ENCODE measurements around the gene ZNF410. TPM values are rescaled to one million over a fixed set of nuclear protein-coding genes. Genes with fewer than 3 reads are reported as not detected.
"Not testable (repeated sequence)": the region's sequence is repeated elsewhere in the genome, so short reads cannot be mapped to it uniquely, and the experiment has no call there.

Gene ZNF410, protein sequence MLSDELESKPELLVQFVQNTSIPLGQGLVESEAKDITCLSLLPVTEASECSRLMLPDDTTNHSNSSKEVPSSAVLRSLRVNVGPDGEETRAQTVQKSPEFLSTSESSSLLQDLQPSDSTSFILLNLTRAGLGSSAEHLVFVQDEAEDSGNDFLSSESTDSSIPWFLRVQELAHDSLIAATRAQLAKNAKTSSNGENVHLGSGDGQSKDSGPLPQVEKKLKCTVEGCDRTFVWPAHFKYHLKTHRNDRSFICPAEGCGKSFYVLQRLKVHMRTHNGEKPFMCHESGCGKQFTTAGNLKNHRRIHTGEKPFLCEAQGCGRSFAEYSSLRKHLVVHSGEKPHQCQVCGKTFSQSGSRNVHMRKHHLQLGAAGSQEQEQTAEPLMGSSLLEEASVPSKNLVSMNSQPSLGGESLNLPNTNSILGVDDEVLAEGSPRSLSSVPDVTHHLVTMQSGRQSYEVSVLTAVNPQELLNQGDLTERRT
- total RNA-seq = 93.2 TPM
- polyA plus RNA-seq = 10 to 100 TPM; 76.8 to 89.0 (median 79.9) TPM

- ATAC-seq (ENCODE audit: low read depth in 2 of 2) (peak; percentile 97 to 98), DNase-seq (peak; percentile 81 to 93 (median 84))
- Mint-ChIP-seq H3K27me3 (no peaks in the 10 kb centered on the region), H3K4me1 (peaks cover 31 to 60% (median 46%) of the 10 kb centered on the region in 4 donors), H3K9me3 (no peaks in the 10 kb centered on the region), H3K36me3 (peaks cover 7% of the 10 kb centered on the region), H3K27ac (peak within 1 kb of the TSS; percentile 95 to 98 (median 98)), H3K4me3 (peak within 1 kb of the TSS; percentile 94 to 98 (median 95))
- Histone ChIP-seq H3K9me3 (ENCODE audit: control insufficient read depth in 2 of 2, low read length in 2 of 2) (no peaks in the 10 kb centered on the region), H3K36me3 (ENCODE audit: control insufficient read depth, insufficient read depth, low read length) (peaks cover 2% of the 10 kb centered on the region), H3K4me3 (ENCODE audit: low read depth, low read length) (peak within 1 kb of the TSS; percentile 97), H3K27ac (ENCODE audit: insufficient read depth, low read length, poor library complexity, severe bottlenecking) (peak within 1 kb of the TSS; percentile 97), H3K4me1 (ENCODE audit: control insufficient read depth, insufficient read depth, low read length, poor library complexity, severe bottlenecking) (peaks cover 27% of the 10 kb centered on the region), H3K27me3 (ENCODE audit: control insufficient read depth, insufficient read depth, low read length) (no peaks in the 10 kb centered on the region)
These were observed at the start of gene ZNF410 for GRCh38 chr14:73886449-73887317. TSS of gene ZNF410 (plus strand) at chr14:73886859. CDS start at chr14:73892176, 5,317 bp downstream.

GRCh38 chr14:73838293-73839034 is 48.2 kb upstream of the ZNF410 start:
- H3K4me3 Mint-ChIP-seq = not testable (repeated sequence)

DNA sequence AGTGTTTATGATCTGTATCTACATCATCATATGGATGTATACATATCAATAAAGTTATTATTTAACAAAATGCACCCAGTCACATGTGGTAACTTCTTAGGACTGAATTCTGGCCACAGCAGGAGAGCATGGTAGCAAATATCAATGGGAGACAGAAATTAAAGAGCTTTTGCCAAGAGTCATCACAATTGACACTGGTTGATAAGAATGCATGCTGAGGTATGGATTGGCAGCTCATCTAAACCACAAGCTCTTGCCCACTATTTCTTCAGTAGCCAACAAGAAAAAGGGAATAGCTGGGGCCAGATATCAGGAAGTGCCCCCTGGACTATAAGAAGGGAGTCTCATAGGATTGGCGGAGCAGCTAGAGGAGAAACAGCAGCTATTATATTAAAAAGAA is 44.5 kb upstream of the ZNF410 start:
- no peak overlapping the region for H3K27ac Mint-ChIP-seq
- no peaks in the 10 kb centered on the region for H3K4me1 ChIP-seq (ENCODE audit: control insufficient read depth, insufficient read depth, low read length, poor library complexity, severe bottlenecking)
- H3K4me3 ChIP-seq (ENCODE audit: low read depth, low read length) = no peak overlapping the region
- peaks cover 0 to 2% (median 0%) of the 10 kb centered on the region in 7 donors for H3K9me3 Mint-ChIP-seq
- H3K27me3 ChIP-seq (ENCODE audit: control insufficient read depth, insufficient read depth, low read length) = no peaks in the 10 kb centered on the region
- DNase-seq = no peak
- no peaks in the 10 kb centered on the region for H3K4me1 Mint-ChIP-seq
- H3K27me3 Mint-ChIP-seq = peaks cover 25% of the 10 kb centered on the region
- H3K9me3 ChIP-seq (ENCODE audit: control insufficient read depth in 2 of 2, low read length in 2 of 2) = no peaks in the 10 kb centered on the region
- no peaks in the 10 kb centered on the region for H3K36me3 ChIP-seq (ENCODE audit: control insufficient read depth, insufficient read depth, low read length)
- no peak overlapping the region for H3K4me3 Mint-ChIP-seq
- no peaks in the 10 kb centered on the region for H3K36me3 Mint-ChIP-seq
- H3K27ac ChIP-seq (ENCODE audit: insufficient read depth, low read length, poor library complexity, severe bottlenecking) = no peak overlapping the region
- no peak for ATAC-seq (ENCODE audit: low read depth in 2 of 2)

More at GRCh38 chr14:73838293-73839034, 48.2 kb upstream of the ZNF410 start:
- not testable (repeated sequence) for DNase-seq; H3K36me3 ChIP-seq (ENCODE audit: control insufficient read depth, insufficient read depth, low read length); H3K9me3 Mint-ChIP-seq; H3K27ac Mint-ChIP-seq; H3K4me1 ChIP-seq (ENCODE audit: control insufficient read depth, insufficient read depth, low read length, poor library complexity, severe bottlenecking); H3K27ac ChIP-seq (ENCODE audit: insufficient read depth, low read length, poor library complexity, severe bottlenecking); H3K27me3 ChIP-seq (ENCODE audit: control insufficient read depth, insufficient read depth, low read length); H3K27me3 Mint-ChIP-seq; H3K4me1 Mint-ChIP-seq; H3K9me3 ChIP-seq (ENCODE audit: control insufficient read depth in 2 of 2, low read length in 2 of 2); ATAC-seq (ENCODE audit: low read depth in 2 of 2); H3K36me3 Mint-ChIP-seq; H3K4me3 ChIP-seq (ENCODE audit: low read depth, low read length)

DNA sequence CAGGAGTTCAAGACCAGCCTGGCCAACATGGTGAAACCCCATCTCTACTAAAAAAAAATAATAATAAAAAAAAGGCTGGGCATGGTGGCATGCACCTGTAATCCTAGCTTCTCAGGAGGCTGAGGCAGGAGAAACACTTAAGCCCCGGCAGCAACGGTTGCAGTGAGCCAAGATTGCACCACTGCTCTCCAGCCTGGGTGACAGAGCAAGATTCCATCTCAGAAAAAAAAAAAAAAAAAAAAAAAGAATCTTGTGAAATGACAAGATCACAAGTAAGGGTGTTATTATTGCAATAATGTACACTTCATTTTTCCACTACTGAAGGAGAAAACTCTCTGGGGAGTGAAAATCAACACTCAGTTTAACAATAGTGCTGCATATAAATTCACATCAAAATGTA is 43.8 kb upstream of the ZNF410 start:
- H3K4me1 ChIP-seq (ENCODE audit: control insufficient read depth, insufficient read depth, low read length, poor library complexity, severe bottlenecking) = no peaks in the 10 kb centered on the region
- no peak overlapping the region for H3K4me3 ChIP-seq (ENCODE audit: low read depth, low read length)
- H3K27me3 ChIP-seq (ENCODE audit: control insufficient read depth, insufficient read depth, low read length) = no peaks in the 10 kb centered on the region
- Mint-ChIP-seq H3K9me3 (peaks cover 0 to 2% (median 0%) of the 10 kb centered on the region in 7 donors), H3K4me1 (no peaks in the 10 kb centered on the region), H3K27me3 (peaks cover 25% of the 10 kb centered on the region), H3K36me3 (no peaks in the 10 kb centered on the region), H3K4me3 (no peak overlapping the region), H3K27ac (no peak overlapping the region)
- H3K9me3 ChIP-seq (ENCODE audit: control insufficient read depth in 2 of 2, low read length in 2 of 2) = no peaks in the 10 kb centered on the region
- ATAC-seq (ENCODE audit: low read depth in 2 of 2) (no peak), DNase-seq (no peak)
- no peak overlapping the region for H3K27ac ChIP-seq (ENCODE audit: insufficient read depth, low read length, poor library complexity, severe bottlenecking)
- H3K36me3 ChIP-seq (ENCODE audit: control insufficient read depth, insufficient read depth, low read length) = no peaks in the 10 kb centered on the region

DNA sequence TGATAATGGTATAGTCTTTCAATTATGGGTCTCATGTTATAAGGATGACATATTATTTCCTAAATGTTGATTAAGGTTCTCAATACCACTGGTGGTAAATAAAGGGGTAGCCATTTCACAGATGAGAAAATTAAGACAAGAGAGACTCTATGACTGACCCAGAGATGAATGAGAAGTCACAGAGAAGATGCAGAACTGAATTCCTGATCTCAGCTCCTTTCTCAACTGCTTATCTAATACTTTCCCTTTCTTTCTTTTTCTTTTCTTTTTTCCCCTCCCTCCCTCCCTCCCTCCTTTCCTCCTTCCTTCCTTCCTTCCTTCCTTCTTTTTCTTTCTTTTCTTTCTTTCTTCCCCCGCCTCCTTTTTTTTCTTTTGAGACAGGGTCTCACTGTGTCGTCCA is 43.4 kb upstream of the ZNF410 start:
- Histone ChIP-seq H3K27ac (ENCODE audit: insufficient read depth, low read length, poor library complexity, severe bottlenecking) (no peak overlapping the region), H3K36me3 (ENCODE audit: control insufficient read depth, insufficient read depth, low read length) (no peaks in the 10 kb centered on the region), H3K4me1 (ENCODE audit: control insufficient read depth, insufficient read depth, low read length, poor library complexity, severe bottlenecking) (no peaks in the 10 kb centered on the region), H3K9me3 (ENCODE audit: control insufficient read depth in 2 of 2, low read length in 2 of 2) (no peaks in the 10 kb centered on the region), H3K27me3 (ENCODE audit: control insufficient read depth, insufficient read depth, low read length) (no peaks in the 10 kb centered on the region), H3K4me3 (ENCODE audit: low read depth, low read length) (no peak overlapping the region)
- Mint-ChIP-seq H3K4me3 (no peak overlapping the region), H3K27ac (no peak overlapping the region), H3K27me3 (peaks cover 25% of the 10 kb centered on the region), H3K4me1 (no peaks in the 10 kb centered on the region), H3K9me3 (peaks cover 0 to 2% (median 0%) of the 10 kb centered on the region in 7 donors), H3K36me3 (no peaks in the 10 kb centered on the region)
- DNase-seq = no peak
- no peak for ATAC-seq (ENCODE audit: low read depth in 2 of 2)

GRCh38 chr14:73846947-73847346 is 39.7 kb upstream of the ZNF410 start:
- DNase-seq = no peak
- H3K27me3 ChIP-seq (ENCODE audit: control insufficient read depth, insufficient read depth, low read length) = no peaks in the 10 kb centered on the region
- no peaks in the 10 kb centered on the region for H3K4me1 ChIP-seq (ENCODE audit: control insufficient read depth, insufficient read depth, low read length, poor library complexity, severe bottlenecking)
- ATAC-seq (ENCODE audit: low read depth in 2 of 2) = no peak
- Mint-ChIP-seq H3K4me3 (peak overlapping the region in 1 of 4 donors; percentile 23), H3K36me3 (no peaks in the 10 kb centered on the region), H3K9me3 (peaks cover 0 to 2% (median 0%) of the 10 kb centered on the region in 7 donors), H3K27ac (no peak overlapping the region), H3K4me1 (peaks cover 3 to 12% (median 5%) of the 10 kb centered on the region in 4 donors), H3K27me3 (peaks cover 31% of the 10 kb centered on the region)
- no peaks in the 10 kb centered on the region for H3K9me3 ChIP-seq (ENCODE audit: control insufficient read depth in 2 of 2, low read length in 2 of 2)
- no peak overlapping the region for H3K4me3 ChIP-seq (ENCODE audit: low read depth, low read length)
- no peak overlapping the region for H3K27ac ChIP-seq (ENCODE audit: insufficient read depth, low read length, poor library complexity, severe bottlenecking)
- H3K36me3 ChIP-seq (ENCODE audit: control insufficient read depth, insufficient read depth, low read length) = no peaks in the 10 kb centered on the region

- Mint-ChIP-seq H3K4me3 (peak overlapping the region; percentile 93 to 97 (median 96)), H3K27me3 (peaks cover 16% of the 10 kb centered on the region), H3K9me3 (peaks cover 0 to 1% (median 0%) of the 10 kb centered on the region in 7 donors), H3K4me1 (peaks cover 5 to 25% (median 10%) of the 10 kb centered on the region in 4 donors), H3K36me3 (no peaks in the 10 kb centered on the region), H3K27ac (peak overlapping the region; percentile 53 to 99 (median 97))
- ATAC-seq (ENCODE audit: low read depth in 2 of 2) (no peak), DNase-seq (no peak)
- Histone ChIP-seq H3K36me3 (ENCODE audit: control insufficient read depth, insufficient read depth, low read length) (no peaks in the 10 kb centered on the region), H3K9me3 (ENCODE audit: control insufficient read depth in 2 of 2, low read length in 2 of 2) (no peaks in the 10 kb centered on the region), H3K4me3 (ENCODE audit: low read depth, low read length) (peak overlapping the region; percentile 95), H3K4me1 (ENCODE audit: control insufficient read depth, insufficient read depth, low read length, poor library complexity, severe bottlenecking) (peaks cover 5% of the 10 kb centered on the region), H3K27me3 (ENCODE audit: control insufficient read depth, insufficient read depth, low read length) (no peaks in the 10 kb centered on the region), H3K27ac (ENCODE audit: insufficient read depth, low read length, poor library complexity, severe bottlenecking) (peak overlapping the region; percentile 75)
These were observed 35.7 kb upstream of the ZNF410 start for GRCh38 chr14:73851000-73851399.

Measured in CD4-positive, CD25-positive, alpha-beta regulatory T cell (primary cell).